GM12801 (cell line): ENCODE measurements around the gene PDK3.

Source experiments
- CTCF ChIP-seq: IDR thresholded peaks from one replicate; pipeline ENCODE4 v1.5.1; 2011; ENCODE audit warnings: control low read depth; ENCODE audit not compliant: insufficient read length; ENCODE audit errors: extremely low read depth

Gene PDK3

GRCh38 chrX:24465532-24465865, 413 bp downstream of the PDK3 start:
- TF ChIP-seq CTCF, result no peak

- no peak for TF ChIP-seq CTCF
Measured at GRCh38 chrX:24466025-24466424, 939 bp downstream of the PDK3 start.

- no peak for TF ChIP-seq CTCF
Measured at GRCh38 chrX:24468245-24468644, 3.2 kb downstream of the PDK3 start.

- TF ChIP-seq CTCF, result no peak
Measured at GRCh38 chrX:24471808-24472207, 6.7 kb downstream of the PDK3 start.

GRCh38 chrX:24475480-24475879, 10.4 kb downstream of the PDK3 start:
- TF ChIP-seq CTCF, result no peak

GRCh38 chrX:24478509-24478908, 13.4 kb downstream of the PDK3 start:
- TF ChIP-seq CTCF, result no peak

GRCh38 chrX:24479924-24480323, 14.8 kb downstream of the PDK3 start:
- no peak for TF ChIP-seq CTCF

GRCh38 chrX:24480400-24480865, 15.3 kb downstream of the PDK3 start:
- TF ChIP-seq CTCF, result no peak
